GM18951 (cell line): Measurements from ENCODE around the gene STIM1.

Source experiments
- POLR2A ChIP-seq: IDR thresholded peaks from 4 replicates; pipeline ENCODE4 v1.6.1; 2011; ENCODE audit warnings: mild to moderate bottlenecking; ENCODE audit not compliant: insufficient read length, insufficient read depth; ENCODE audit errors: extremely low read depth
- in situ Hi-C: fragments of 300-500 bp; cut with MboI; formaldehyde crosslinking; loops from one replicate; pipeline ENCODE4 v1.12.0; 2022; ENCODE audit warnings: low sequenced_read_pairs, mixed read lengths, inconsistent platforms; ENCODE audit not compliant: unreplicated experiment

STIM1 gene

GRCh38 chr11:3867209-3868091, 12.0 kb downstream of the STIM1 start:
- TF ChIP-seq POLR2A: no peak
- in situ Hi-C loops: no loop called here

- in situ Hi-C loops: no loop called here
- TF ChIP-seq POLR2A: no peak
Observed at GRCh38 chr11:3873712-3874349, 18.4 kb downstream of the STIM1 start.

GRCh38 chr11:3876613-3877012, 21.1 kb downstream of the STIM1 start:
- no peak for TF ChIP-seq POLR2A
- in situ Hi-C loops: no loop called here

GRCh38 chr11:3877364-3878257, 22.1 kb downstream of the STIM1 start:
- no peak for TF ChIP-seq POLR2A
- in situ Hi-C loops: no loop called here

GRCh38 chr11:3878258-3878584, 22.8 kb downstream of the STIM1 start:
- in situ Hi-C loops: no loop called here
- TF ChIP-seq POLR2A: no peak

GRCh38 chr11:3879216-3879966, 23.9 kb downstream of the STIM1 start:
- in situ Hi-C loops: no loop called here
- TF ChIP-seq POLR2A: no peak

- TF ChIP-seq POLR2A: no peak
- in situ Hi-C loops: no loop called here
Observed at GRCh38 chr11:3879967-3880542, 24.6 kb downstream of the STIM1 start.

- TF ChIP-seq POLR2A: no peak
- in situ Hi-C loops: no loop called here
Observed at GRCh38 chr11:3880724-3881123, 25.3 kb downstream of the STIM1 start.

GRCh38 chr11:3882655-3883054, 27.2 kb downstream of the STIM1 start:
- no peak for TF ChIP-seq POLR2A
- in situ Hi-C loops: no loop called here

GRCh38 chr11:3885855-3886254, 30.4 kb downstream of the STIM1 start:
- TF ChIP-seq POLR2A: no peak
- in situ Hi-C loops: no loop called here

- in situ Hi-C loops: no loop called here
- no peak for TF ChIP-seq POLR2A
Observed at GRCh38 chr11:3886985-3887384, 31.5 kb downstream of the STIM1 start.

- no peak for TF ChIP-seq POLR2A
- in situ Hi-C loops: no loop called here
Observed at GRCh38 chr11:3888876-3889275, 33.4 kb downstream of the STIM1 start.
